GM12873 (cell line): ENCODE measurements around the gene ZNF132.
A peak's percentile ranks its signal among the peaks of the same experiment; 100 is the strongest.

Experiments
- TF ChIP-seq, protein P1 (sequence below): IDR thresholded peaks from 2 replicates; pipeline ENCODE4 v1.5.1; 2012; ENCODE audit warnings: low read depth, mild to moderate bottlenecking, moderate library complexity, low read length, control low read depth; ENCODE audit not compliant: insufficient read depth; ENCODE audit errors: missing control alignments

Gene ZNF132

DNA sequence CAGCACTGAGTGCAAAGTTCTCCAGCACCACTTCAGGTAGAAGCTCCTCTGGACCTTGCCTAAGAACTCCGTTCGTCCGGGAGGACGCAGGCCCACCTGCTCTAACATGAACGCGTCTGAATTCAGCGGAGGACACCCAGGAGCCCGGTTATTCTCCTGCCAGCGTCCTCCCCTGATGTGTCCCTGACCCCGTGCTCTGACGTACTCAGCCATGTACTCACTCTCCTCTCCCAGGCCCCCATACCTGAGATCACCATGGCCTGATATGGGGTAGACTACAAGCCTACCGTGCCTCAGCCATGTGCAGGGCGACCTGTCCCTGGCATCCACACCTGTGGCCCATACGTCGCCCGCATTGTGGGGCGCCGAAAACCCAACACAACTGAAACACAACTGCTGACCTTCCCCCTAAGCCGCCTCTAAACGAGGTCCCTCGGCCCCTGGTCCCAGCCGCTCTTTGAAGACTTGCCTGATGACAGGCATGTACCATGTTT is 32.2 kb downstream of the ZNF132 start:
- TF ChIP-seq, protein P1, sequence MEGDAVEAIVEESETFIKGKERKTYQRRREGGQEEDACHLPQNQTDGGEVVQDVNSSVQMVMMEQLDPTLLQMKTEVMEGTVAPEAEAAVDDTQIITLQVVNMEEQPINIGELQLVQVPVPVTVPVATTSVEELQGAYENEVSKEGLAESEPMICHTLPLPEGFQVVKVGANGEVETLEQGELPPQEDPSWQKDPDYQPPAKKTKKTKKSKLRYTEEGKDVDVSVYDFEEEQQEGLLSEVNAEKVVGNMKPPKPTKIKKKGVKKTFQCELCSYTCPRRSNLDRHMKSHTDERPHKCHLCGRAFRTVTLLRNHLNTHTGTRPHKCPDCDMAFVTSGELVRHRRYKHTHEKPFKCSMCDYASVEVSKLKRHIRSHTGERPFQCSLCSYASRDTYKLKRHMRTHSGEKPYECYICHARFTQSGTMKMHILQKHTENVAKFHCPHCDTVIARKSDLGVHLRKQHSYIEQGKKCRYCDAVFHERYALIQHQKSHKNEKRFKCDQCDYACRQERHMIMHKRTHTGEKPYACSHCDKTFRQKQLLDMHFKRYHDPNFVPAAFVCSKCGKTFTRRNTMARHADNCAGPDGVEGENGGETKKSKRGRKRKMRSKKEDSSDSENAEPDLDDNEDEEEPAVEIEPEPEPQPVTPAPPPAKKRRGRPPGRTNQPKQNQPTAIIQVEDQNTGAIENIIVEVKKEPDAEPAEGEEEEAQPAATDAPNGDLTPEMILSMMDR = no peak

GRCh38 chr19:58406818-58407657 is 32.9 kb downstream of the ZNF132 start:
- TF ChIP-seq, protein P1 = peak; percentile 45

DNA sequence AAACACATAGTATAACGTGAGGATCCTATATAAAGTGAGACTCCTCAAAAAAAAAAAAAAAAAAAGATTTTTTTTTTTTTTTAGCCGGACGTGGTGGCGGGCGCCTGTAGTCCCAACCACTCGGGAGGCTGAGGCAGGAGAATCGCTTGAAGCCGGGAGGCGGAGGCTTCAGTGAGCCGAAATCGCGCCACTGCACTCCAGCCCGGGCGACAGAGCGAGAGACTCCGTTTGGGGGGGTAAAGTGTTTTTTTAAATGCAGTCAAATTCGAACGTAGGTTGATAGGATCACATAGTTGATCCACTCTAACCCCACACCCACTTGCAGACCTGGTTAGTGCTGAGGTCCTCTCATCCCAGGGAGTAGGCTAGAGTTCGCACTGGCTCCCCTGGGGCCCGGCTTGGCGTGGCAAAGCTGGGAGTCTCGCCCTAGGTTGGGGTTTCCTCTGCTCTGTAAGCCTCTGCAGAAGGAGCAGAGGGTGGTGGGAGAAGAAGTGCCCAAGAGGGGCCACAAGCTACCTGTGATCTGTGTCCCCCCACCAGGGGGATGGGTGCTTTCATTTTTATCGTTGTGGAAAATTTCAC is 38.0 kb downstream of the ZNF132 start:
- TF ChIP-seq, protein P1 = no peak

DNA sequence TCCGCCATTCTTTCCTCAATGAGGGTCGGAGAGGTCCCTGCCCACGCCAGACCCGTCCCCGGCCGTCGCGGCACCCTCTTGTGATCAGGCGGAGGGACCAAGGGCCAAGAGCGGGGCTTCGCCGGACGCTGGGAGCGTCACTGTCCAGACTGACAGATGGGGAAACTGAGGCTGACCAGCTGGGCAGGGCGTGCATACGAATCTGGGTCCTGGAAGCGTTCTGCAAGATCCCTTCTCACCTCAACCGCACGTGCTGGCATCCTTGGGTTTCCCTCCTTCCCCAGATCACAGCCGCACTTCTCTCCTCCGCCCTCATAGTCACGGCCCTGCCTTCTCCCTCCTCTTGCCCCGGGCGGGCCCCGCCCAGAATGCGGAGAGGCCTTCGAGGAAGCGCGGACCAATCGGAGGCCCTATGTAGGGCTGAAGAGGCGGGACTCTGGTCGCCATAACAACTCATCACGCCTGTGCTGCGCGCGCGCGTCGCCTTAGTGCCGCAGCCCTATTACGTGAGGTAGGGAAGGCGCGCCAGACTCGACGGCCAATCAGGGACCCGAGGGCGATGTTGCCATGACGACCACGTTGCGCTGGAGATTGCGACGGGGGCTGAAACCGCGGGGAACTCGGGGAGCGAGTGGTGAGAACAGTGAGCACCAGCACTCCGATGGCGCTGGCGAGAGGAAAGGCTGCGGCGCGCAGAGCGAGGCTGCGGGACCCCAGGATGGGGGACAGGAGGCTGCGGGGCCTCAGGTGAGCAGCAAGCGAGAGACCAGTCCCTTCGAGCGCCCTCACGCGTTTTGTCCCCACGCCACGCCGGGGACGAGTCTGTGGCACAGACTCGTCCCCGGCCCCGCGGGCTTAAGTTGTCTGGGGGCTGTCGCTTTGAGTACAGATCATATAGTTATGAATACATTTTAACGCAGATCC is 38.8 kb downstream of the ZNF132 start:
- TF ChIP-seq, protein P1 = peak; percentile 9

GRCh38 chr19:58400316-58400915 is 39.5 kb downstream of the ZNF132 start:
- TF ChIP-seq, protein P1 = no peak

DNA sequence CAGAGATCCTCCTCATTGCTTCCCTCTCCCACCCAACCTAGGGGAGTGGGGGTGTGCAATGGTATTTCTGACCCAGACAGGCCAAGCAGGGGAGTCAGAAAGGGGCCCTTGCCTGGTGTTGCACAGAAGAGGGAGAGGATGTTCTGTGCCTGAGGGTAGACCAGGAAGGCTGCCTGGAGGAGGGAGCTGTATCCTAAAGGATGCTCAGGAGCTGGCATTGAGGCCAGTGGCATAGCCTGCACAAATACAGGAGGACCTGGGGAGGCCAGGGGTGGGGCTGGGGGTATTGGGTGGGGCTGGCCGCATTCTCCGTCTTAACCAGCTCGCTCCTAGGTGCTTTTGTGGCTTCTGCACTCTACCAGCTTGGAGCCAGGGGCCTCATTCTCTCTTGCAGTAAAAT is 40.0 kb downstream of the ZNF132 start:
- TF ChIP-seq, protein P1 = no peak
